Measurements from ENCODE around the gene C10orf67.
A peak's percentile ranks its signal among the peaks of the same experiment; 100 is the strongest.
"Not testable (repeated sequence)": the region's sequence is repeated elsewhere in the genome, so short reads cannot be mapped to it uniquely, and the experiment has no call there.

Gene C10orf67

GRCh38 chr10:23319835-23320234 is 24.8 kb downstream of the C10orf67 start:
- no peak for DNase-seq

DNA sequence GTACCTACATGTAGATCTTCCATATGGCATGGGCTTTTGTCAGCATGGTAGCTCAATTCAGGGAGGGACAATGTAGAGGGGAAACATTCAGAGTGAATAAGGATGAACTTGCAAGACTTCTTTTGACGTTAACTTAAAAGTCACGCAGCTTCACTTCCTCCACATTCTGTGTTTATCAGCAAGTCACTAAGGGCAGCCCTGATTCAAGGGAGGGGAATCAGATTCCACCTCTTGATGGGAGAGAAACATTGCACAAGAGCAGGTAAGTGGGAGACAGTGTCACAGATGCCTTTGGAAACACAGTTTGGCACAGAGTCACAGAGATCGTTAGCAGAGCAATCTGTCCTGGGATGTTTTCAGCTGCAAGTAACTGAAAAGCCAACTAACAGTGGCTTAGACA is 26.2 kb downstream of the C10orf67 start:
- no peak for DNase-seq

DNA sequence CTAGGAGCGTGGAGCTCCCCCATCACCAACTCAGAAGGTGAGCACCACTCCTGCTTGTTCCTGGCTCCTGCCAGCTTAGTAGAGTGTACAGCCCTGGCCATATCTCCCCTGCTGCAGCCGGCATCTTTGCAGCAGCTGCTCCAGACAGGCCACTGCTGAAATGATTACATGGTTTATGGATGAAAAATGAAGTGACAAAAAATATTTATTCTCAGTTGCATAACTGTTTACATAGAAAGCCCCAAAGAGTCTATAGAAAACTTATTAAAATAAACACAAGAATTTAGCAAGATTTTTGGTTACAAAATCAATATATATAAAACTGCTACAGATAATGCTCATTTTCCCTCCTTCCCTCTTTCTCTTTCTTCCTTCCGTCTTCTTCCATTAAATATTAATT is 27.2 kb downstream of the C10orf67 start:
- DNase-seq = no peak

- no peak for DNase-seq
Measured at GRCh38 chr10:23316406-23316805, 28.2 kb downstream of the C10orf67 start.

DNA sequence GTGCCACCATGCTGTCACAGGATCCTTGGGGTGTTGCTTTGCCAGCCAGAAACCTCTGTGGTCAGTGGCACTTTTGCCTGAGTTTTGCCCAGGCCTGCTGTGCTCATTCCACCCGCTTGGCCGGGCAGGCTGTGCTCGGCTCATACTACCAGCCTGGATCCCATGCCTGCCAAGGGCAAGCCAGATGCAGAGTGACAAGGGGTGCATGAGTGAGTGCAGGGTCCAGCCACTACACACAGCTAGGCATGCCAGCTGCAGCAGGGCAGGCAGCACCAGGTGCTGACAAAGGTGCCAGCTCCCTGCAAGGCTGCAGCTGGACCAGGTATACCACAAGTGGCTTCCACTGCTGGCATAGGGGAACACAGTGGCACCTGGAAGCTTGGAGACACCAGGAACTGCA is 28.6 kb downstream of the C10orf67 start:
- DNase-seq = no peak

DNA sequence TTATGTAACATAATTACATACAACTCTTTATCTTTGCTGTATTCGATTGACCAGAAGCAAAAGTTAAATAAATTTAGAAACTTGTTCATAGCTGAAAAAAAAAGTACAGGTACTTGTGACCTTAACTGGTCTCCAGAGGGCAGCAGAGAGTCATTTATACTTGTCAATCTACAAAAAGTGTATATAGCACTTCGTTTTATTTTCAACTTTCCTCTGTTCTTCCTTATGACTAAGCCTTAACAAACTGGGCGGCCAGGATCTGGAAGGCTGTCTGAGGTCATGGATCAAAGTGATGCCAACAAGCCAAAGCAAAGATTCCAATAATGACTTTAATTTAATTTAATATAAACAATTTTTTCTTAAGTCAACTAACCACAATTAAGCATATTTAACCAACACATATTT is 29.8 kb downstream of the C10orf67 start:
- peak; percentile 72 for DNase-seq

DNA sequence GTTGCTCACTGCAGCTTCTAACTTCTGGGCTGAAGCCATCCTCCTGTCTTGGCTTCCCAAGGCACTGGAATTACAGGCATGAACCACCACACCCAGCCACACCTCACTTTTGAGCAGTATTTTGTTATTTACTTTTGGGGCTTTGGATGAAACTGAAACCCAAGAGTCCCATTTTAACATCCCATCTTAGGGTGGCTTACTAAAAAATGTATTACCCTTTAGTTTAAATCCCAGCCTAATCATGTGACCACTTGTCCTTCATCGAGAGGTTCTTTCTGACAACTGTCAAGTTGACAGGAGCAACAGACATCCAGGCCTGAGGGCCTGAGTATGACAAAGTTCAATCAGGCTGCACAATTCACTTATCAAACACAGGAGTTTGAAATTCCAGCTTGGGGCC is 33.6 kb downstream of the C10orf67 start:
- no peak for DNase-seq

- no peak for DNase-seq
Measured at GRCh38 chr10:23310404-23310803, 34.2 kb downstream of the C10orf67 start.

DNA sequence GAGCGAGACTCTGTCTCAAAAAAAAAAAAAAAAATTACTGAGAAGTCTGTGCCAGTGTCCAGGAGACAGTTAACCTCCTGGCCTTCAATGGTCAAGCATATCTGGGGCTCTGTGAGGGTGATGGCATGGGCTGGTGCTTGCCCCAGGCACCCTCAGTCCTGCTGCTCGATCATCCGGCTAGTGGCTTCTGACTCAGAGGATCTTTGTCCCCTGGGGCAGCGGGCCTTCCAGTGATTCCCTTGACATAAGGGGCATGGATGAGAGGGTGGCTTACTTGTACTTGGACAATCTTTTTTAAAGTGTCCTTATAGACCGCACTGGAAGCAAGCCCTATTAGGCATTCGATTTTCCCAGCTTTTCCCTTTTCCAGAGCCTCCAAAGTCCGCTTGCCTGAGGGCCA is 44.6 kb downstream of the C10orf67 start:
- not testable (repeated sequence) for DNase-seq

GRCh38 chr10:23294638-23295247 is 49.9 kb downstream of the C10orf67 start:
- DNase-seq = peak; percentile 4

DNA sequence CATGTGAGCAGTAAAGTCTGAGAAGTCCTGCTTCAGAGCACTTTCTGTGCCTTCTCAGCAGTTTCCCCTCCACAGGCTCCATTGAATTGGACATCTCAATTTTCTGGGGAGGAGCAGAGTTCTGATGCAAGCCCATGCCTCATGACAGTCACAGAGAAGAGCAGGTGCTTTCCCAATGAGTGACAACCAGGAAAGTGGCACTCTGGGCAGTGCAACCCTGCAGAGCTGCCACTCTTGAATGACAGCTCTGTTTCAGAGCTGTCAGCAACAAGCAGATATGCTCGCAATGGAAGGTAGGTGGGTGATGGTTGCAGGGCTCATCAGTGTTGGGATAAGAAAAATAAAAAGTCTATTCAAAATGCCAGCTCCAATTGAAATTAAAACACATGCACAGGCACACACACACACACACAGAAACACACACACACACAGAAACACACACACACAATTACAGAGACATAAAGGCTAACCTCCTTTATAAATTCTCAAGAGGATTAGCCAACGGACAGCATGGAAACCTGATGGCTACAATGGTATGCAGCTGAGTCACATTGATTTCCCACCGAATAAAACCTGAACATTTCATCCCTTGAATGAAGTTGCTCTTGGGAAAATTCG is 50.5 kb downstream of the C10orf67 start:
- no peak for DNase-seq

- DNase-seq = peak; percentile 70
Measured at GRCh38 chr10:23293145-23293724, 51.4 kb downstream of the C10orf67 start.

GRCh38 chr10:23291551-23292334 is 52.9 kb downstream of the C10orf67 start:
- peak; percentile 4 for DNase-seq

DNA sequence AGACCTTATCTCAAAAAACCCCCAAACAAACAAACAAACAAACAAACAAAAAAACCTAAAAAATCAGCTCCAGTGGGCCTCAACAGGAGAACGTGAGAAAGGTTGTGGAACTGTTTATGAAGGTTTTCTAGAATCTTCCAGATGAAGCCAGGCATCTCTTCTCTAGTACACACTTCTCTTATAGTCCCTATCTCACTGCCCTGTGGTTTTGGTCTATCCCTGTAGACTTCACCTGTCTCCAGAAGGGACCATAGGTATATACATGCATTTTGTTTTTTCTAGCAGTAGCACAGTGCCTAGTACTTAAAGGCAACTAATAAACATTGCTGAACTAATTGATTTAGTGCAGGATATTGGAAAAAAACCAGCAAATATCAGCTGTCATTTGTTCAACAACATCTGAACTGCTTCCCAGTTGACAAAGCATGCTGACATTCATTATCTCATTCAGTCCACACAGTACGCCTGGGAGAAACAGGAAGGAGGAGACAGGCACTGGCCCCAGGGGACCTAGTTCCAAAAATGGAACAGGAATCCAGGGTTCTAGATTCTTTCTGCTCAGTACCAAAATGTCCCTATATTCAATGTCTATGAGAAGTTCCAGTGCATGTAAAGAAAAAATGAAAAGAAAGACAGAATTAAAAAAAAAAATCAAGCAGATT is 59.8 kb downstream of the C10orf67 start:
- no peak for DNase-seq

GRCh38 chr10:23284155-23284554 is 60.4 kb downstream of the C10orf67 start:
- no peak for DNase-seq

- DNase-seq = no peak
Measured at GRCh38 chr10:23283680-23284079, 60.9 kb downstream of the C10orf67 start.

- no peak for DNase-seq
Measured at GRCh38 chr10:23281044-23281433, 63.6 kb downstream of the C10orf67 start.

DNA sequence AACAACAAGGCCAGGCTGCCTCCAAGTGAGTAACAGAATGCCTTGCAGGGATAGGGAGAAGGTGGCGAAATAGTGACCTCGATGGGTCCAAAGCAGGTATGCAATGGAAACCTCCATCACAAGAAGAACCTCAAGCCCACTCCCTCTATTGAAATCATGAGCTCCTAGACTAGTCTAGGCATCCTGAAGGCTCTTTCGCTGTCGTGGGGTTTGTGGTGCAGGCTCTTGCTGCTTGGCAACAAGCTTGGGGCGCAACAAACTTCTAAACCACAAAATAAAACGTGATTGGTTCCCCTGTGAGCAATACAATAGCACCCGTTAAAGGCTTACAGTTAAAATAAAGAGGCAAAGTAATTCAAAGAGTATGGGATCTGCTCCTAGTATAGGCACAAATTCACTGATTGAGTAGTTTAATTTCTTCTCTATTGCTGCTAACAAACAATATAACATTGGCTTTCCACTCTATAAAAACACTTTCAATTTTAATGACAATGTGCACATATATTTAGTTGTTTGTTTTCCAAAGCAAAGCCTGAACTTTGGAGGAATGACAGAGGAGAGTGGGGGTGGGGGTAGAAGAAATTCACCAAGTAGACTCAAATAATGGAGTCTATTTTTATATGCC is 64.1 kb downstream of the C10orf67 start:
- no peak for DNase-seq

DNA sequence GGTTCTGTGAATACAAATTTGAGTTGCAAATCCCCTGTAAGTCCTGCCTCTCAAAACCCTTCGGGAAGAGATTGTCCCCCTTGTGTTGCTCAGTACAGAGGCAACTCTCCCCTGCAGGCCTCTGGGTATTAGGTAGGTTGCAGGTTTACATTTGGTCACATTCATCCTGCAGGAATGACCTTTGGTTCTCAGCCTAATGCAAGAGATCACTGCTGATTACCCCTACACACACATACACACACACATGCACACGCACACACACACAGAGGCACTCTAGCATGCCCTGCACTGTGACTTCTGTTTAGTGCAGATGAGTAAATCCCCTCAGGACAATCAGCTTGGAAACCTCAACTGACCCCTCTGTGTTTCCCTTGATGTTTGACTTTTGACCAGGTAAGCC is 69.2 kb downstream of the C10orf67 start:
- DNase-seq = no peak

GRCh38 chr10:23274179-23274578 is 70.4 kb downstream of the C10orf67 start:
- DNase-seq = not testable (repeated sequence)

- no peak for DNase-seq
Measured at GRCh38 chr10:23270531-23270930, 74.1 kb downstream of the C10orf67 start.

- DNase-seq = peak; percentile 7
Measured at GRCh38 chr10:23263441-23264164, 81.0 kb downstream of the C10orf67 start.

Data from NCI-H82 (cell line).